K562 (cell line): ENCODE measurements around the gene POLR2L. TPM values are rescaled to one million over a fixed set of nuclear protein-coding genes. Genes with fewer than 3 reads are reported as not detected.
A peak's percentile ranks its signal among the peaks of the same experiment; 100 is the strongest.

Experiments used
- CCNT2 ChIP-seq: IDR thresholded peaks from 2 replicates; pipeline ENCODE4 v1.6.1; 2011; ENCODE audit warnings: borderline replicate concordance, low read depth, mild to moderate bottlenecking, moderate library complexity, mixed read lengths, low read length; ENCODE audit not compliant: insufficient read length; ENCODE audit errors: extremely low read depth
- GATAD2A ChIP-seq: fragments of 450-650 bp; IDR thresholded peaks from 2 replicates; pipeline ENCODE4 v1.6.1; 2017
- HMGXB4 ChIP-seq: sonication (generic); formaldehyde crosslinking; IDR thresholded peaks from 2 replicates; pipeline ENCODE4 v1.8.1; 2023; ENCODE audit warnings: mild to moderate bottlenecking, missing genetic modification reagents
- JUND ChIP-seq, 2 experiments: IDR thresholded peaks; 2 replicates in 1 of 2; 3 replicates in 1 of 2; pipeline ENCODE4 v1.6.1; 2011; ENCODE audit warnings: borderline replicate concordance in 2 of 2, low read depth in 2 of 2, low read length in 2 of 2, improper control_type of control experiment in 1 of 2, missing biosample characterization in 1 of 2, missing genetic modification characterization in 1 of 2, missing genetic modification reagents in 1 of 2
- KAT2B ChIP-seq: IDR thresholded peaks from one replicate; pipeline ENCODE4 v1.6.1; 2012; ENCODE audit warnings: low read depth, mild to moderate bottlenecking, control low read depth, inconsistent platforms, low read length, moderate library complexity
- MIER1 ChIP-seq: fragments of 450-650 bp; IDR thresholded peaks from 2 replicates; pipeline ENCODE4 v1.6.1; 2016; ENCODE audit warnings: antibody characterized with exemption, mild to moderate bottlenecking, low read depth
- PML ChIP-seq: IDR thresholded peaks from 2 replicates; pipeline ENCODE4 v1.6.1; 2012; ENCODE audit warnings: low read length, inconsistent platforms
- POLR3A ChIP-seq: IDR thresholded peaks from 2 replicates; pipeline ENCODE4 v1.6.1; 2011; ENCODE audit warnings: borderline replicate concordance, mild to moderate bottlenecking, moderate library complexity; ENCODE audit not compliant: insufficient read length, insufficient read depth; ENCODE audit errors: extremely low read depth
- SMC3 ChIP-seq: conservative IDR thresholded peaks from 2 replicates; pipeline ENCODE4 v1.6.1; 2011; ENCODE audit warnings: low read depth, low read length, improper control_type of control experiment; ENCODE audit not compliant: insufficient read depth
- SRSF3 ChIP-seq: fragments of 200-400 bp; formaldehyde crosslinking; IDR thresholded peaks from 2 replicates; pipeline ENCODE4 v1.6.1; 2016; ENCODE audit warnings: mild to moderate bottlenecking, low read length, moderate library complexity; ENCODE audit not compliant: insufficient read depth
- ZNF583 ChIP-seq: fragments of 250-450 bp; sonication (Bioruptor Pico); IDR thresholded peaks from 2 replicates; pipeline ENCODE4 v1.4.0; 2020
- ZNF644 ChIP-seq: fragments of 200-800 bp; sonication (Bioruptor generic); IDR thresholded peaks from 2 replicates; pipeline ENCODE4 v1.6.1; 2016; ENCODE audit warnings: low read depth, missing genetic modification characterization, missing compliant biosample characterization
- ZNF778 ChIP-seq: fragments of 450-650 bp; formaldehyde crosslinking; IDR thresholded peaks from 2 replicates; pipeline ENCODE4 v1.4.0; 2020; ENCODE audit warnings: mild to moderate bottlenecking, moderate library complexity
- polyA plus RNA-seq, 8 experiments: library from polyadenylated mRNA; depleted of rRNA in 4 of 8; stranded (reverse) in 5 of 8; unstranded in 3 of 8; fragments of >200 nt; fragmentation: Nextera tagmentation in 2 of 8; fragmentation: Illumina TruSeq in 1 of 8; extraction: Ambion mirVana in 2 of 8; extraction: Trizol in 1 of 8; gene quantifications; 2 replicates each; pipeline versions ENCODE4 v1.2.1 to v1.2.3, GENCODE V29; 2011 to 2014; ENCODE audit warnings: inconsistent platforms in 1 of 8, missing spikeins in 1 of 8
- total RNA-seq, 7 experiments: library from RNA; depleted of rRNA in 6 of 7; stranded (reverse); fragments of >200 nt in 6 of 7; fragmentation: Illumina TruSeq in 2 of 7; extraction: Trizol in 2 of 7; gene quantifications; 2 replicates each; pipeline versions ENCODE4 v1.2.1 to v1.2.3, GENCODE V29; 2011 to 2021; ENCODE audit warnings: low replicate concordance in 1 of 7
- TF ChIP-seq, protein P1 (sequence below): sonication (generic); formaldehyde crosslinking; IDR thresholded peaks from 2 replicates; pipeline ENCODE4 v1.8.1; 2023; ENCODE audit warnings: missing genetic modification reagents, mild to moderate bottlenecking, borderline replicate concordance
- TF ChIP-seq, protein P2 (sequence below): sonication (generic); formaldehyde crosslinking; IDR thresholded peaks from 2 replicates; pipeline ENCODE4 v1.8.1; 2022; ENCODE audit warnings: missing genetic modification reagents
- TF ChIP-seq, protein P3 (sequence below): fragments of 450-650 bp; IDR thresholded peaks from 2 replicates; pipeline ENCODE4 v1.6.1; 2017; ENCODE audit warnings: antibody characterized with exemption

Gene POLR2L
- total and polyA plus RNA-seq, 9 of the 15 experiments (the other 6 are each of a cell fraction or from before 2014, with no cell fraction given): 38.3 to 688 (median 108) TPM

- TF ChIP-seq, protein P1, sequence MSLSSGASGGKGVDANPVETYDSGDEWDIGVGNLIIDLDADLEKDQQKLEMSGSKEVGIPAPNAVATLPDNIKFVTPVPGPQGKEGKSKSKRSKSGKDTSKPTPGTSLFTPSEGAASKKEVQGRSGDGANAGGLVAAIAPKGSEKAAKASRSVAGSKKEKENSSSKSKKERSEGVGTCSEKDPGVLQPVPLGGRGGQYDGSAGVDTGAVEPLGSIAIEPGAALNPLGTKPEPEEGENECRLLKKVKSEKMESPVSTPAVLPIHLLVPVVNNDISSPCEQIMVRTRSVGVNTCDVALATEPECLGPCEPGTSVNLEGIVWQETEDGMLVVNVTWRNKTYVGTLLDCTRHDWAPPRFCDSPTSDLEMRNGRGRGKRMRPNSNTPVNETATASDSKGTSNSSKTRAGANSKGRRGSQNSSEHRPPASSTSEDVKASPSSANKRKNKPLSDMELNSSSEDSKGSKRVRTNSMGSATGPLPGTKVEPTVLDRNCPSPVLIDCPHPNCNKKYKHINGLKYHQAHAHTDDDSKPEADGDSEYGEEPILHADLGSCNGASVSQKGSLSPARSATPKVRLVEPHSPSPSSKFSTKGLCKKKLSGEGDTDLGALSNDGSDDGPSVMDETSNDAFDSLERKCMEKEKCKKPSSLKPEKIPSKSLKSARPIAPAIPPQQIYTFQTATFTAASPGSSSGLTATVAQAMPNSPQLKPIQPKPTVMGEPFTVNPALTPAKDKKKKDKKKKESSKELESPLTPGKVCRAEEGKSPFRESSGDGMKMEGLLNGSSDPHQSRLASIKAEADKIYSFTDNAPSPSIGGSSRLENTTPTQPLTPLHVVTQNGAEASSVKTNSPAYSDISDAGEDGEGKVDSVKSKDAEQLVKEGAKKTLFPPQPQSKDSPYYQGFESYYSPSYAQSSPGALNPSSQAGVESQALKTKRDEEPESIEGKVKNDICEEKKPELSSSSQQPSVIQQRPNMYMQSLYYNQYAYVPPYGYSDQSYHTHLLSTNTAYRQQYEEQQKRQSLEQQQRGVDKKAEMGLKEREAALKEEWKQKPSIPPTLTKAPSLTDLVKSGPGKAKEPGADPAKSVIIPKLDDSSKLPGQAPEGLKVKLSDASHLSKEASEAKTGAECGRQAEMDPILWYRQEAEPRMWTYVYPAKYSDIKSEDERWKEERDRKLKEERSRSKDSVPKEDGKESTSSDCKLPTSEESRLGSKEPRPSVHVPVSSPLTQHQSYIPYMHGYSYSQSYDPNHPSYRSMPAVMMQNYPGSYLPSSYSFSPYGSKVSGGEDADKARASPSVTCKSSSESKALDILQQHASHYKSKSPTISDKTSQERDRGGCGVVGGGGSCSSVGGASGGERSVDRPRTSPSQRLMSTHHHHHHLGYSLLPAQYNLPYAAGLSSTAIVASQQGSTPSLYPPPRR (CRISPR knock-in tag): no peak
- TF ChIP-seq CCNT2: no peak
- TF ChIP-seq MIER1: no peak
- TF ChIP-seq ZNF778: no peak
- TF ChIP-seq JUND (IDR thresholded peaks at IDR 0.05; ENCODE audit: borderline replicate concordance, low read depth, low read length): no peak
- no peak for TF ChIP-seq JUND (tag; IDR thresholded peaks at IDR 0.05; ENCODE audit: borderline replicate concordance, low read depth, low read length)
- TF ChIP-seq ZNF644: no peak
- no peak for TF ChIP-seq SRSF3
- no peak for TF ChIP-seq HMGXB4 (CRISPR knock-in tag)
- peak; percentile 50 for TF ChIP-seq SMC3
- no peak for TF ChIP-seq KAT2B
- TF ChIP-seq, protein P2, sequence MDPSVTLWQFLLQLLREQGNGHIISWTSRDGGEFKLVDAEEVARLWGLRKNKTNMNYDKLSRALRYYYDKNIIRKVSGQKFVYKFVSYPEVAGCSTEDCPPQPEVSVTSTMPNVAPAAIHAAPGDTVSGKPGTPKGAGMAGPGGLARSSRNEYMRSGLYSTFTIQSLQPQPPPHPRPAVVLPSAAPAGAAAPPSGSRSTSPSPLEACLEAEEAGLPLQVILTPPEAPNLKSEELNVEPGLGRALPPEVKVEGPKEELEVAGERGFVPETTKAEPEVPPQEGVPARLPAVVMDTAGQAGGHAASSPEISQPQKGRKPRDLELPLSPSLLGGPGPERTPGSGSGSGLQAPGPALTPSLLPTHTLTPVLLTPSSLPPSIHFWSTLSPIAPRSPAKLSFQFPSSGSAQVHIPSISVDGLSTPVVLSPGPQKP: no peak
- TF ChIP-seq GATAD2A: no peak
- no peak for TF ChIP-seq PML
- TF ChIP-seq ZNF583 (CRISPR knock-in tag): no peak
- no peak for TF ChIP-seq POLR3A
- TF ChIP-seq, protein P3, sequence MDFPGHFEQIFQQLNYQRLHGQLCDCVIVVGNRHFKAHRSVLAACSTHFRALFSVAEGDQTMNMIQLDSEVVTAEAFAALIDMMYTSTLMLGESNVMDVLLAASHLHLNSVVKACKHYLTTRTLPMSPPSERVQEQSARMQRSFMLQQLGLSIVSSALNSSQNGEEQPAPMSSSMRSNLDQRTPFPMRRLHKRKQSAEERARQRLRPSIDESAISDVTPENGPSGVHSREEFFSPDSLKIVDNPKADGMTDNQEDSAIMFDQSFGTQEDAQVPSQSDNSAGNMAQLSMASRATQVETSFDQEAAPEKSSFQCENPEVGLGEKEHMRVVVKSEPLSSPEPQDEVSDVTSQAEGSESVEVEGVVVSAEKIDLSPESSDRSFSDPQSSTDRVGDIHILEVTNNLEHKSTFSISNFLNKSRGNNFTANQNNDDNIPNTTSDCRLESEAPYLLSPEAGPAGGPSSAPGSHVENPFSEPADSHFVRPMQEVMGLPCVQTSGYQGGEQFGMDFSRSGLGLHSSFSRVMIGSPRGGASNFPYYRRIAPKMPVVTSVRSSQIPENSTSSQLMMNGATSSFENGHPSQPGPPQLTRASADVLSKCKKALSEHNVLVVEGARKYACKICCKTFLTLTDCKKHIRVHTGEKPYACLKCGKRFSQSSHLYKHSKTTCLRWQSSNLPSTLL: no peak
Measured at GRCh38 chr11:848380-848931, 6.1 kb upstream of the POLR2L start (continued).
